Ovary (tissue), 3 donors: Measurements from ENCODE around the gene CAMTA1.

Source experiments
- CTCF ChIP-seq, 3 donors: fragments of 450-650 bp in 2 of 3; fragments of 200-600 bp in 1 of 3; IDR thresholded peaks; one replicate each; pipeline versions ENCODE4 v1.5.1 to v1.8.0; 2016 to 2022; ENCODE audit warnings: antibody characterized with exemption in 3 of 3, mild to moderate bottlenecking in 1 of 3
- EP300 ChIP-seq: sonication (generic); formaldehyde crosslinking; IDR thresholded peaks from one replicate; pipeline ENCODE4 v1.6.1; 2017; ENCODE audit warnings: antibody characterized with exemption
- POLR2A ChIP-seq: fragments of 450-650 bp; IDR thresholded peaks from one replicate; pipeline ENCODE4 v1.6.1; 2017; ENCODE audit warnings: antibody characterized with exemption, mild to moderate bottlenecking, moderate library complexity
- donor health status: DM: no; HTN: no; CAD: no.

- no peak for TF ChIP-seq POLR2A
- no peak for TF ChIP-seq CTCF (IDR thresholded peaks at IDR 0.05)
- no peak for TF ChIP-seq EP300
Measured at GRCh38 chr1:7326366-7326765, 541.1 kb downstream of the CAMTA1 start.
